GM12878 (cell line): ENCODE results near the gene TMEM140. TPM values are rescaled to one million over a fixed set of nuclear protein-coding genes. Genes with fewer than 3 reads are reported as not detected.
A peak's percentile ranks its signal among the peaks of the same experiment; 100 is the strongest.

Experiments
- ATF7 ChIP-seq: fragments of 450-650 bp; IDR thresholded peaks from 2 replicates; pipeline ENCODE4 v1.6.1; 2016; ENCODE audit warnings: low read depth, mild to moderate bottlenecking
- BHLHE40 ChIP-seq, 2 experiments: fragments of 450-650 bp in 1 of 2; IDR thresholded peaks; 2 replicates each; pipeline ENCODE4 v1.6.1; 2011 to 2017; ENCODE audit warnings: low read depth in 2 of 2, borderline replicate concordance in 1 of 2, improper control_type of control experiment in 1 of 2, low read length in 1 of 2, mild to moderate bottlenecking in 1 of 2
- IKZF2 ChIP-seq, 2 experiments: fragments of 450-650 bp; IDR thresholded peaks; 2 replicates each; pipeline ENCODE4 v1.6.1; 2017; ENCODE audit warnings: mild to moderate bottlenecking in 2 of 2, moderate library complexity in 2 of 2
- IRF4 ChIP-seq: IDR thresholded peaks from 2 replicates; pipeline ENCODE4 v1.6.1; 2011; ENCODE audit warnings: low read depth, low read length
- MEF2A ChIP-seq: IDR thresholded peaks from 2 replicates; pipeline ENCODE4 v1.6.1; 2011; ENCODE audit warnings: low read depth, mild to moderate bottlenecking, low read length, moderate library complexity; ENCODE audit not compliant: insufficient read depth
- MTA2 ChIP-seq: fragments of 450-650 bp; IDR thresholded peaks from 2 replicates; pipeline ENCODE4 v1.6.1; 2016; ENCODE audit warnings: low read depth, mild to moderate bottlenecking, moderate library complexity
- NBN ChIP-seq: fragments of 450-650 bp; IDR thresholded peaks from 2 replicates; pipeline ENCODE4 v1.6.1; 2016
- RB1 ChIP-seq: fragments of 450-650 bp; formaldehyde crosslinking; IDR thresholded peaks from 2 replicates; pipeline ENCODE4 v1.6.1; 2017; ENCODE audit warnings: mild to moderate bottlenecking, borderline replicate concordance
- SPI1 ChIP-seq: IDR thresholded peaks from 2 replicates; pipeline ENCODE4 v1.6.1; 2011; ENCODE audit warnings: low read depth, mild to moderate bottlenecking, low read length, moderate library complexity, borderline replicate concordance; ENCODE audit not compliant: insufficient read depth
- SREBF2 ChIP-seq: IDR thresholded peaks from 2 replicates; pipeline ENCODE4 v1.6.1; 2012; ENCODE audit warnings: mild to moderate bottlenecking, low read length
- TBL1XR1 ChIP-seq: IDR thresholded peaks from 2 replicates; pipeline ENCODE4 v1.6.1; 2012; ENCODE audit warnings: low read depth, low read length, improper control_type of control experiment
- polyA plus RNA-seq, 11 experiments: library from polyadenylated mRNA; depleted of rRNA in 4 of 11; unstranded in 6 of 11; stranded (reverse) in 5 of 11; fragments of >200 nt; fragmentation: Nextera tagmentation in 4 of 11; fragmentation: Illumina TruSeq in 1 of 11; extraction: Ambion mirVana in 4 of 11; extraction: Trizol in 1 of 11; gene quantifications; 1 replicate in 1 of 11; 2 replicates in 10 of 11; pipeline versions ENCODE4 v1.2.1 to v1.2.3, GENCODE V29; 2011 to 2016; ENCODE audit warnings: inconsistent platforms in 2 of 11, missing spikeins in 2 of 11, low read depth in 1 of 11
- total RNA-seq, 4 experiments: library from RNA; depleted of rRNA in 3 of 4; stranded (reverse); fragments of >200 nt in 3 of 4; fragmentation: Illumina TruSeq in 1 of 4; extraction: Trizol in 1 of 4; gene quantifications; 2 replicates each; pipeline versions ENCODE4 v1.2.1 to v1.2.3, GENCODE V29; 2013 to 2021
- TF ChIP-seq, protein P1 (sequence below): fragments of 150-350 bp; IDR thresholded peaks from 2 replicates; pipeline ENCODE4 v1.6.1; 2014; ENCODE audit warnings: mild to moderate bottlenecking, low read depth, low read length
- TF ChIP-seq, protein P2 (sequence below): fragments of 450-650 bp; formaldehyde crosslinking; IDR thresholded peaks from 2 replicates; pipeline ENCODE4 v1.4.0; 2022; ENCODE audit warnings: mild to moderate bottlenecking, moderate library complexity
- TF ChIP-seq, protein P3 (sequence below): fragments of 450-650 bp; IDR thresholded peaks from 2 replicates; pipeline ENCODE4 v1.6.1; 2017; ENCODE audit warnings: mild to moderate bottlenecking
- TF ChIP-seq, protein P4 (sequence below): fragments of 450-650 bp; IDR thresholded peaks from 2 replicates; pipeline ENCODE4 v1.6.1; 2017; ENCODE audit warnings: mild to moderate bottlenecking, low read depth, inconsistent platforms; ENCODE audit not compliant: poor library complexity, severe bottlenecking

The TMEM140 gene
- total and polyA plus RNA-seq, 10 of the 15 experiments (the other 5 are each of a cell fraction or from before 2014, with no cell fraction given), result 0.85 to 20.7 (median 3.3) TPM

DNA sequence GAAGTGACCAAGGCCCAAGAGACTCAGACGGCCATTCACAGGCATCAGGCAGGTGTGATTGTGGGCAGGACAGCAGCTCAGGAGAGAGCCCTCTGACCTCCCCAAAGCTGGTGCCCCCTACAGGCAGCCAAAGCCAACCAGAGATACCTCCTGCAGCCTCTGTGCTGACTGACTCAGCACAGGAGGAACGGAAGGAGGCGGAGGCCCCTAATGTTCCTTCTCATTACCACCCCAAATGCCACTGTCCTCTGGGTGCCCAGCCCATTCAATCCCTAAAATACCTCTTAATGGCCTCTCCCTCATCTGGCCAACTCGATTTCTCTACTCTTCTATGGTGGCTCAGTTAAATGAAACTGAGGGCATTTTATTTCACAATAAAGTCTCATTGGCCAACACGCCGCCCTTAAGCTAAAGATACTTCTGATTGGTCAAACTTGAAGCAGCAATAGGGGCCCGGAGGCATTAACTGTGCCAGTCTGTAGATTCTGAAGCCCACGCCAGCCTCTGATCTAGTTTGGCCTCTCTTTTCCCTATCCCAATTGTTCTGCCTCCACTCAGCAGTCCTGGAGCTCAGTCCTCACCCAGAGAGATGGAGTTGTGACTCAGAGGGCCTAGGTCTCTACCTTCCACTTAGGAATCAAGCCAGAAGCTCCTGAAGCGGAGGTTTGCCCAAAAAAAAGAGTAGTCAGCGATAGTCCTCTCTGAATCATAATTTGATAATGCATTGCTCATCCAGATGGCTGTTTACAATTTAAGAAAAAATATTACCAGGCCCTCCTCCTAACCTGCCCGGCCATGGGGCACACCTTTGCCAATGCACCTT is 21.5 kb downstream of the TMEM140 start (continued):
- TF ChIP-seq, protein P1, sequence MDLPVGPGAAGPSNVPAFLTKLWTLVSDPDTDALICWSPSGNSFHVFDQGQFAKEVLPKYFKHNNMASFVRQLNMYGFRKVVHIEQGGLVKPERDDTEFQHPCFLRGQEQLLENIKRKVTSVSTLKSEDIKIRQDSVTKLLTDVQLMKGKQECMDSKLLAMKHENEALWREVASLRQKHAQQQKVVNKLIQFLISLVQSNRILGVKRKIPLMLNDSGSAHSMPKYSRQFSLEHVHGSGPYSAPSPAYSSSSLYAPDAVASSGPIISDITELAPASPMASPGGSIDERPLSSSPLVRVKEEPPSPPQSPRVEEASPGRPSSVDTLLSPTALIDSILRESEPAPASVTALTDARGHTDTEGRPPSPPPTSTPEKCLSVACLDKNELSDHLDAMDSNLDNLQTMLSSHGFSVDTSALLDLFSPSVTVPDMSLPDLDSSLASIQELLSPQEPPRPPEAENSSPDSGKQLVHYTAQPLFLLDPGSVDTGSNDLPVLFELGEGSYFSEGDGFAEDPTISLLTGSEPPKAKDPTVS, result no peak
- TF ChIP-seq, protein P2, sequence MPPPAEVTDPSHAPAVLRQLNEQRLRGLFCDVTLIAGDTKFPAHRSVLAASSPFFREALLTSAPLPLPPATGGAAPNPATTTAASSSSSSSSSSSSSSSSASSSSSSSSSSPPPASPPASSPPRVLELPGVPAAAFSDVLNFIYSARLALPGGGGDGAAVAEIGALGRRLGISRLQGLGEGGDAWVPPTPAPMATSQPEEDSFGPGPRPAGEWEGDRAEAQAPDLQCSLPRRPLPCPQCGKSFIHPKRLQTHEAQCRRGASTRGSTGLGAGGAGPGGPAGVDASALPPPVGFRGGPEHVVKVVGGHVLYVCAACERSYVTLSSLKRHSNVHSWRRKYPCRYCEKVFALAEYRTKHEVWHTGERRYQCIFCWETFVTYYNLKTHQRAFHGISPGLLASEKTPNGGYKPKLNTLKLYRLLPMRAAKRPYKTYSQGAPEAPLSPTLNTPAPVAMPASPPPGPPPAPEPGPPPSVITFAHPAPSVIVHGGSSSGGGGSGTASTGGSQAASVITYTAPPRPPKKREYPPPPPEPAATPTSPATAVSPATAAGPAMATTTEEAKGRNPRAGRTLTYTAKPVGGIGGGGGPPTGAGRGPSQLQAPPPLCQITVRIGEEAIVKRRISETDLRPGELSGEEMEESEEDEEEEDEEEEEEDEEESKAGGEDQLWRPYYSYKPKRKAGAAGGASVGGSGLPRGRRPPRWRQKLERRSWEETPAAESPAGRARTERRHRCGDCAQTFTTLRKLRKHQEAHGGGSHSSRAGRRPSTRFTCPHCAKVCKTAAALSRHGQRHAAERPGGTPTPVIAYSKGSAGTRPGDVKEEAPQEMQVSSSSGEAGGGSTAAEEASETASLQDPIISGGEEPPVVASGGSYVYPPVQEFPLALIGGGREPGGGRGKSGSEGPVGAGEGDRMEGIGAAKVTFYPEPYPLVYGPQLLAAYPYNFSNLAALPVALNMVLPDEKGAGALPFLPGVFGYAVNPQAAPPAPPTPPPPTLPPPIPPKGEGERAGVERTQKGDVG (CRISPR knock-in tag), result 0 out of 2 replicates have a peak, but pooled peaks have one; percentile 28
- TF ChIP-seq IRF4, result 0 out of 2 replicates have a peak, but pooled peaks have one; percentile 21
- no peak for TF ChIP-seq SPI1
- TF ChIP-seq, protein P3, sequence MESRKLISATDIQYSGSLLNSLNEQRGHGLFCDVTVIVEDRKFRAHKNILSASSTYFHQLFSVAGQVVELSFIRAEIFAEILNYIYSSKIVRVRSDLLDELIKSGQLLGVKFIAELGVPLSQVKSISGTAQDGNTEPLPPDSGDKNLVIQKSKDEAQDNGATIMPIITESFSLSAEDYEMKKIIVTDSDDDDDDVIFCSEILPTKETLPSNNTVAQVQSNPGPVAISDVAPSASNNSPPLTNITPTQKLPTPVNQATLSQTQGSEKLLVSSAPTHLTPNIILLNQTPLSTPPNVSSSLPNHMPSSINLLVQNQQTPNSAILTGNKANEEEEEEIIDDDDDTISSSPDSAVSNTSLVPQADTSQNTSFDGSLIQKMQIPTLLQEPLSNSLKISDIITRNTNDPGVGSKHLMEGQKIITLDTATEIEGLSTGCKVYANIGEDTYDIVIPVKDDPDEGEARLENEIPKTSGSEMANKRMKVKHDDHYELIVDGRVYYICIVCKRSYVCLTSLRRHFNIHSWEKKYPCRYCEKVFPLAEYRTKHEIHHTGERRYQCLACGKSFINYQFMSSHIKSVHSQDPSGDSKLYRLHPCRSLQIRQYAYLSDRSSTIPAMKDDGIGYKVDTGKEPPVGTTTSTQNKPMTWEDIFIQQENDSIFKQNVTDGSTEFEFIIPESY, result 0 out of 2 replicates have a peak, but pooled peaks have one; percentile 42
- no peak for TF ChIP-seq ATF7
- TF ChIP-seq IKZF2 (IDR thresholded peaks at IDR 0.05), result no peak; a peak in 1 of 4 replicates
- TF ChIP-seq TBL1XR1, result no peak
- TF ChIP-seq, protein P4, sequence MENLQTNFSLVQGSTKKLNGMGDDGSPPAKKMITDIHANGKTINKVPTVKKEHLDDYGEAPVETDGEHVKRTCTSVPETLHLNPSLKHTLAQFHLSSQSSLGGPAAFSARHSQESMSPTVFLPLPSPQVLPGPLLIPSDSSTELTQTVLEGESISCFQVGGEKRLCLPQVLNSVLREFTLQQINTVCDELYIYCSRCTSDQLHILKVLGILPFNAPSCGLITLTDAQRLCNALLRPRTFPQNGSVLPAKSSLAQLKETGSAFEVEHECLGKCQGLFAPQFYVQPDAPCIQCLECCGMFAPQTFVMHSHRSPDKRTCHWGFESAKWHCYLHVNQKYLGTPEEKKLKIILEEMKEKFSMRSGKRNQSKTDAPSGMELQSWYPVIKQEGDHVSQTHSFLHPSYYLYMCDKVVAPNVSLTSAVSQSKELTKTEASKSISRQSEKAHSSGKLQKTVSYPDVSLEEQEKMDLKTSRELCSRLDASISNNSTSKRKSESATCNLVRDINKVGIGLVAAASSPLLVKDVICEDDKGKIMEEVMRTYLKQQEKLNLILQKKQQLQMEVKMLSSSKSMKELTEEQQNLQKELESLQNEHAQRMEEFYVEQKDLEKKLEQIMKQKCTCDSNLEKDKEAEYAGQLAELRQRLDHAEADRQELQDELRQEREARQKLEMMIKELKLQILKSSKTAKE, result peak; percentile 56
- TF ChIP-seq MEF2A, result 0 out of 2 replicates have a peak, but pooled peaks have one; percentile 38
- peak; percentile 74 for TF ChIP-seq NBN
- TF ChIP-seq MTA2, result no peak; the same call in 1 of the 2 replicates
- TF ChIP-seq RB1, result peak; percentile 42; the same call in 1 of the 2 replicates
- no peak for TF ChIP-seq SREBF2
- peak in 1 of 2 experiments; percentile 11; a peak in 1 of 4 replicates for TF ChIP-seq BHLHE40 (IDR thresholded peaks at IDR 0.05; ENCODE audit: borderline replicate concordance in 1 of 2, low read depth in 2 of 2, low read length in 1 of 2)
- TF ChIP-seq, all 136 proteins: peak for 45
